22Rv1 (cell line): ENCODE data around the gene NIPBL.

ENCODE experiments used
- CTCF ChIP-seq: fragments of 450-650 bp; IDR thresholded peaks from 2 replicates; pipeline ENCODE4 v1.5.1; 2017; ENCODE audit warnings: mild to moderate bottlenecking
- ZFX ChIP-seq: fragments of 450-650 bp; IDR thresholded peaks from 2 replicates; pipeline ENCODE4 v1.6.1; 2017; ENCODE audit warnings: antibody characterized with exemption, borderline replicate concordance

- TF ChIP-seq CTCF (no peak), ZFX (no peak)
These were observed 14.7 kb downstream of the NIPBL start for GRCh38 chr5:36891266-36891665.
